PFSK-1 (cell line): ENCODE results near the gene MCRS1.

ENCODE experiments used
- FOXP2 ChIP-seq: optimal IDR thresholded peaks from 2 replicates; pipeline ENCODE3; 2011; ENCODE audit warnings: borderline replicate concordance, control low read depth, inconsistent platforms; ENCODE audit not compliant: insufficient read depth; ENCODE audit errors: extremely low read length, extremely low read depth
- POLR2AphosphoS5 ChIP-seq: IDR thresholded peaks from 2 replicates; pipeline ENCODE4 v1.6.1; 2012; ENCODE audit warnings: low read depth, mild to moderate bottlenecking, control low read depth, low read length, moderate library complexity
- REST ChIP-seq, 2 experiments: IDR thresholded peaks; 2 replicates each; pipeline versions ENCODE4 v1.6.1 to v1.8.0; 2011 to 2012; ENCODE audit warnings: low read depth in 2 of 2, low read length in 2 of 2, control low read depth in 1 of 2, inconsistent platforms in 1 of 2, mild to moderate bottlenecking in 1 of 2, moderate library complexity in 1 of 2; ENCODE audit not compliant: insufficient read depth in 1 of 2
- SIN3A ChIP-seq: IDR thresholded peaks from 2 replicates; pipeline ENCODE4 v1.6.1; 2012; ENCODE audit warnings: mild to moderate bottlenecking, low read length, moderate library complexity, borderline replicate concordance; ENCODE audit not compliant: insufficient read depth
- TAF1 ChIP-seq: IDR thresholded peaks from 2 replicates; pipeline ENCODE4 v1.6.1; 2012; ENCODE audit warnings: low read length, control low read depth, borderline replicate concordance; ENCODE audit not compliant: insufficient read depth

Gene MCRS1

GRCh38 chr12:49599961-49600360 lies 32.0 kb upstream of the MCRS1 start:
- TF ChIP-seq FOXP2: no peak
- no peak for TF ChIP-seq SIN3A
- no peak for TF ChIP-seq POLR2AphosphoS5
- TF ChIP-seq TAF1: no peak
- TF ChIP-seq REST (IDR thresholded peaks at IDR 0.05; ENCODE audit: insufficient read depth in 1 of 2, low read depth in 2 of 2, low read length in 2 of 2): no peak

DNA sequence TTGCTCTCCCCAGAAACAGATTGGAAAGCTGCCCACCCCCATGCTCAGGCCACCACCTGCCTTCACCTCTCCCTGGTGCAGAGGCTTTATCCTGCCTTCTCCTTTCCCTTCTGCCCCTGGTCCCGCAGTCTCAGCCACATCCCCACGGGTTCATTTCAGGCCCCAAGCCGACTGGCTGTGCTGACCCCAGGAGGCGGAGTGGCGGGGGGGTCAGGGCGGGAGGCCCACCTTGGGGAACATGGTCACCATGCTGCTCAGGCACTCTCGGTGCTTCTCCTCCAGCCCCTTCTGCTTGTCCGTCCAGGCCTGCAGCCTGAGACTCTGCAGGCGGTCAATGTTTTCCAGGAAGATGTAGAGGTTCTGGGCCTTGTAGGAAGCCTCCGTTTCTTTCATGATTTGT lies 30.6 kb upstream of the MCRS1 start:
- TF ChIP-seq POLR2AphosphoS5 (no peak), FOXP2 (no peak)

- no peak for TF ChIP-seq REST (IDR thresholded peaks at IDR 0.05; ENCODE audit: insufficient read depth in 1 of 2, low read depth in 2 of 2, low read length in 2 of 2)
- TF ChIP-seq TAF1: no peak
Observed at GRCh38 chr12:49588721-49589516, 21.0 kb upstream of the MCRS1 start.

DNA sequence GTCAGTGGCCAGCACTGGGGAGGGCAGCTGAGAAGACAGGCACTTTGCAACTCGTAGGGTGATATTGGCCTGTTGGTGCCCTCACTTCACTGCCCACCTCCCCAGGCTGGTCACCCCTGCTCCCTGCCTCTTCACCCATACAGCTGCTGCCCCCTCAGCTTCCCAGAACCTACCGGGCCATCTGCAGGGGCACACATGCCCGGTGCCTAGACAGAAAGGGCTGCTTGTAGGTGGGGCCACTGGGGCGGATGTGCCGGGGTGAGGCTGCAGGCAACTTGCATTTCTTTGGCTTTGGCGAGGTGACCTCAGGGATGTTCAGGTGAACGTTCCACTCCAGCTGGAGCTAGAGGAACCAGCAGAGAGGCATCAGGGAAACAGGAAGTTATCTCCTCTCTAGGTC lies 20.3 kb upstream of the MCRS1 start:
- no peak for TF ChIP-seq TAF1
- TF ChIP-seq POLR2AphosphoS5: no peak
- TF ChIP-seq REST (IDR thresholded peaks at IDR 0.05; ENCODE audit: insufficient read depth in 1 of 2, low read depth in 2 of 2, low read length in 2 of 2): no peak
- TF ChIP-seq FOXP2: no peak
- no peak for TF ChIP-seq SIN3A

DNA sequence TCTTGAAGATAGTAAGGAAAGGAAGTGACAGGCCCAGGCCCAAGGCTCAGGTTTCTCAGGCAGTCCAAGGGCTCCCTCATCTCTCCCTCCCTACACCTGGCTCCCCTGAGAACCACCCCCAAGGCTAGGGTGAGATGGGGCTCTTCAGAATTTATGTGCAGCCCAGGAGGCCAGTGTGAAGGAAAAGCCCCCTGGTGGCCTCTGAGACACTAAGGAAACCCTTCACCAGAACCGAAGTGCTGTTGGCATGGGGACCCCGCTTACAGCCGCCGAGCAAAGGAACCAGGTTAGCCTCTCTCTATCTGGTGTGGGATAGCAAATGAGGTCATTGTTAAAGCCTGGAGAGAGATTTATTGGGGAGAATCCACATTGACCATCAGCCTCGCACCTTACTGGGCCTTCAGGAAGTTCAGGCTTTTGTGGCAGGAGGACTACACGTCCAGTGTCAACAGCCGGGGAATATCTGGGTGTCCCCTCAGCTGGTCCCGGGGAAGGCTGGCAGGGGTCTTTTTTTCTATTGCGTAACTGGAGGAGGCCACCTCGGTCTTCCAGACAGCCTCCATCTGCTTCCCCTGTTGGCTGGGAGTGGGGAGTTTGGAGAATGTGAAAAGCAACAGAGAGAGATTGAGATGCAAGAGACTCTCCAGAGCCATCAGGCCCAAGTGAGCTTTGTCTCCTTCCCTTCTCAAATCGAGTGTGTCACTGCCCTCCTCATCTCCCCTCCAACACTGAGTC lies 19.4 kb upstream of the MCRS1 start:
- no peak for TF ChIP-seq SIN3A

DNA sequence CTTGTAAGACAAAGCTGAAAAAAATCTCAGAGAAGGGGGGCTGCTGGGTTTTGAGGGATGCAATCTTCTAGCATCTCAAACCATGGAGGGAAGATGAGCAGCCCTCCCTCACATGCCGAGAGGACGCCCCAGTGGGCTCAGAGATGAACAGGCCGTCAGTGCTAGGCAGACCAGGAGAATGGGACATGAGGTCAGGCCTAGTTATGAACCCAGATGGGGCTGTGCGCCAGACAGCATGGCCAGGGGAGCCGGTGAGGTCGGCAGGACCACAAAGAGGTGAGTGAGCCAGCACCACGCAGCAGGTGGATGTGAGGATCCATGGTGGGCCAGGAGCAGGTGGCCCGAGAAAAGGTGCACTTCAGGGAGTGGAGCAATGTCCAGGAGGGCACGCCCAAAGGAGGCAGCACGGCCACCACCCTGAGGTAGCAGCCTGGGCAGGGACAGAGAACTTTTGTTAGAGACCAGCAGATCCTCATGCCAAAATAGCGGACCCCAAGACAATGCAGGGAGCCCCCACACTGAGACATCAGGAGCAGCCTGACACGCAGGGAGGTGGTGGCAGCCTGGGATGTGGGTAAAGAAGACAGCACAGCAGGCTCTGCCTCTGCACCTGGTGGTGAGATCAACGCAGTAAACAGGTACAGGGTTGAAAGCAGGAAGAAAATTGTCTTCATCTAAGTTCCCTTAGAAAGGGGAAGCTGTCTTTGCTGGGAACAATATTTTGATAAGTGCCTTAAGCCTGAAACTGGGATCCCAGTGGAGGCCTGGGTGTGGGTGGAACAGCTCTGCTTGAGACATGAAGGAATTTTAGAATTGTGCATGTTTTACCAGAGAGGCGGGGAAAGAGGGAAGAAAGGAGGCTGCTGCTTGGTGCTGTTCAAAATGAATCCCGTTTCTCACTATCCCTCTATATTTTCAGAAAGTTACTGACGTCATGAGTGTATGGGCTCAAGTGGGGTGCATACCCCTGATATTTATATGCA lies 17.8 kb upstream of the MCRS1 start:
- TF ChIP-seq POLR2AphosphoS5: no peak
- TF ChIP-seq SIN3A: no peak
- no peak for TF ChIP-seq FOXP2
- TF ChIP-seq REST (IDR thresholded peaks at IDR 0.05; ENCODE audit: insufficient read depth in 1 of 2, low read depth in 2 of 2, low read length in 2 of 2): no peak
- no peak for TF ChIP-seq TAF1
